ENCODE data around the gene DLGAP1.

DLGAP1 gene

GRCh38 chr18:3466872-3467271 lies 988.2 kb downstream of the DLGAP1 start:
- TF ChIP-seq, protein P1, sequence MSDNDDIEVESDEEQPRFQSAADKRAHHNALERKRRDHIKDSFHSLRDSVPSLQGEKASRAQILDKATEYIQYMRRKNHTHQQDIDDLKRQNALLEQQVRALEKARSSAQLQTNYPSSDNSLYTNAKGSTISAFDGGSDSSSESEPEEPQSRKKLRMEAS (IDR thresholded peaks at IDR 0.05), result no peak
- TF ChIP-seq YY1 (IDR thresholded peaks at IDR 0.05; ENCODE audit: low read depth) (no peak), EP300 (IDR thresholded peaks at IDR 0.05; ENCODE audit: borderline replicate concordance) (no peak), ZBTB7A (IDR thresholded peaks at IDR 0.05; ENCODE audit: low read depth) (no peak), EGR1 (IDR thresholded peaks at IDR 0.05) (no peak), USF1 (IDR thresholded peaks at IDR 0.05) (no peak), RAD21 (IDR thresholded peaks at IDR 0.05; ENCODE audit: low read depth) (no peak), CEBPB (IDR thresholded peaks at IDR 0.05) (no peak), TEAD4 (IDR thresholded peaks at IDR 0.05) (no peak), CREB1 (IDR thresholded peaks at IDR 0.05; ENCODE audit: low read depth) (no peak), TAF1 (IDR thresholded peaks at IDR 0.05; ENCODE audit: low read depth) (no peak)

- TF ChIP-seq YY1 (IDR thresholded peaks at IDR 0.05; ENCODE audit: low read depth), result no peak
- TF ChIP-seq, protein P2, sequence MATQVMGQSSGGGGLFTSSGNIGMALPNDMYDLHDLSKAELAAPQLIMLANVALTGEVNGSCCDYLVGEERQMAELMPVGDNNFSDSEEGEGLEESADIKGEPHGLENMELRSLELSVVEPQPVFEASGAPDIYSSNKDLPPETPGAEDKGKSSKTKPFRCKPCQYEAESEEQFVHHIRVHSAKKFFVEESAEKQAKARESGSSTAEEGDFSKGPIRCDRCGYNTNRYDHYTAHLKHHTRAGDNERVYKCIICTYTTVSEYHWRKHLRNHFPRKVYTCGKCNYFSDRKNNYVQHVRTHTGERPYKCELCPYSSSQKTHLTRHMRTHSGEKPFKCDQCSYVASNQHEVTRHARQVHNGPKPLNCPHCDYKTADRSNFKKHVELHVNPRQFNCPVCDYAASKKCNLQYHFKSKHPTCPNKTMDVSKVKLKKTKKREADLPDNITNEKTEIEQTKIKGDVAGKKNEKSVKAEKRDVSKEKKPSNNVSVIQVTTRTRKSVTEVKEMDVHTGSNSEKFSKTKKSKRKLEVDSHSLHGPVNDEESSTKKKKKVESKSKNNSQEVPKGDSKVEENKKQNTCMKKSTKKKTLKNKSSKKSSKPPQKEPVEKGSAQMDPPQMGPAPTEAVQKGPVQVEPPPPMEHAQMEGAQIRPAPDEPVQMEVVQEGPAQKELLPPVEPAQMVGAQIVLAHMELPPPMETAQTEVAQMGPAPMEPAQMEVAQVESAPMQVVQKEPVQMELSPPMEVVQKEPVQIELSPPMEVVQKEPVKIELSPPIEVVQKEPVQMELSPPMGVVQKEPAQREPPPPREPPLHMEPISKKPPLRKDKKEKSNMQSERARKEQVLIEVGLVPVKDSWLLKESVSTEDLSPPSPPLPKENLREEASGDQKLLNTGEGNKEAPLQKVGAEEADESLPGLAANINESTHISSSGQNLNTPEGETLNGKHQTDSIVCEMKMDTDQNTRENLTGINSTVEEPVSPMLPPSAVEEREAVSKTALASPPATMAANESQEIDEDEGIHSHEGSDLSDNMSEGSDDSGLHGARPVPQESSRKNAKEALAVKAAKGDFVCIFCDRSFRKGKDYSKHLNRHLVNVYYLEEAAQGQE (IDR thresholded peaks at IDR 0.05; ENCODE audit: low read depth), result no peak
- no peak for TF ChIP-seq EP300 (IDR thresholded peaks at IDR 0.05; ENCODE audit: borderline replicate concordance)
- TF ChIP-seq, protein P1 (IDR thresholded peaks at IDR 0.05), result no peak
- no peak for TF ChIP-seq EGR1 (IDR thresholded peaks at IDR 0.05)
- TF ChIP-seq TEAD4 (IDR thresholded peaks at IDR 0.05), result no peak
- no peak for TF ChIP-seq RAD21 (IDR thresholded peaks at IDR 0.05; ENCODE audit: low read depth)
- TF ChIP-seq USF1 (IDR thresholded peaks at IDR 0.05), result no peak
- TF ChIP-seq NFIC (IDR thresholded peaks at IDR 0.05), result no peak
- TF ChIP-seq TCF12 (IDR thresholded peaks at IDR 0.05; ENCODE audit: low read depth), result no peak
- TF ChIP-seq TAF1 (IDR thresholded peaks at IDR 0.05; ENCODE audit: low read depth), result no peak
- no peak for TF ChIP-seq CEBPB (IDR thresholded peaks at IDR 0.05)
- TF ChIP-seq FOXM1 (IDR thresholded peaks at IDR 0.05; ENCODE audit: borderline replicate concordance, low read depth), result no peak
- no peak for TF ChIP-seq CREB1 (IDR thresholded peaks at IDR 0.05; ENCODE audit: low read depth)
These were observed 989.1 kb downstream of the DLGAP1 start for GRCh38 chr18:3466045-3466444.

- TF ChIP-seq TCF12 (IDR thresholded peaks at IDR 0.05; ENCODE audit: low read depth) (no peak), CEBPB (IDR thresholded peaks at IDR 0.05) (no peak), USF1 (IDR thresholded peaks at IDR 0.05) (no peak), YY1 (IDR thresholded peaks at IDR 0.05; ENCODE audit: low read depth) (no peak), EGR1 (IDR thresholded peaks at IDR 0.05) (no peak), ZBTB7A (IDR thresholded peaks at IDR 0.05; ENCODE audit: low read depth) (no peak), FOXM1 (IDR thresholded peaks at IDR 0.05; ENCODE audit: borderline replicate concordance, low read depth) (no peak), CREB1 (IDR thresholded peaks at IDR 0.05; ENCODE audit: low read depth) (no peak), TEAD4 (IDR thresholded peaks at IDR 0.05) (no peak), NFIC (IDR thresholded peaks at IDR 0.05) (no peak)
These were observed 992.1 kb downstream of the DLGAP1 start for GRCh38 chr18:3463051-3463450.

- TF ChIP-seq RAD21 (IDR thresholded peaks at IDR 0.05; ENCODE audit: low read depth) (no peak), FOXM1 (IDR thresholded peaks at IDR 0.05; ENCODE audit: borderline replicate concordance, low read depth) (no peak), NFIC (IDR thresholded peaks at IDR 0.05) (no peak), ZBTB7A (IDR thresholded peaks at IDR 0.05; ENCODE audit: low read depth) (no peak), CEBPB (IDR thresholded peaks at IDR 0.05) (no peak), EP300 (IDR thresholded peaks at IDR 0.05; ENCODE audit: borderline replicate concordance) (no peak), TEAD4 (IDR thresholded peaks at IDR 0.05) (no peak), CREB1 (IDR thresholded peaks at IDR 0.05; ENCODE audit: low read depth) (no peak), TAF1 (IDR thresholded peaks at IDR 0.05; ENCODE audit: low read depth) (no peak), EGR1 (IDR thresholded peaks at IDR 0.05) (no peak), YY1 (IDR thresholded peaks at IDR 0.05; ENCODE audit: low read depth) (no peak), USF1 (IDR thresholded peaks at IDR 0.05) (no peak), TCF12 (IDR thresholded peaks at IDR 0.05; ENCODE audit: low read depth) (no peak)
- TF ChIP-seq, protein P2 (IDR thresholded peaks at IDR 0.05; ENCODE audit: low read depth), result no peak
- TF ChIP-seq, protein P1 (IDR thresholded peaks at IDR 0.05), result no peak
These were observed 993.4 kb downstream of the DLGAP1 start for GRCh38 chr18:3461704-3462103.

Measured in Ishikawa (cell line).